Mesendoderm (in vitro differentiated cells): ENCODE results near the gene TGFBR1.

ENCODE experiments used
- DNase-seq: peaks from one replicate; pipeline ENCODE4 v3.0.0; 2013
- H2AK5ac ChIP-seq: 2 replicates; pipeline ENCODE4 v1.6.1; 2013; ENCODE audit warnings: low read length, inconsistent platforms
- H2BK120ac ChIP-seq: 2 replicates; pipeline ENCODE4 v1.6.1; 2013; ENCODE audit warnings: low read depth, mild to moderate bottlenecking, low read length, moderate library complexity, mixed read lengths
- H2BK15ac ChIP-seq: replicated peaks from 2 replicates; pipeline ENCODE4 v1.6.1; 2013; ENCODE audit warnings: low read depth, mild to moderate bottlenecking, moderate library complexity
- H2BK5ac ChIP-seq: 2 replicates; pipeline ENCODE4 v1.6.1; 2013; ENCODE audit warnings: low read length, inconsistent platforms
- H3K18ac ChIP-seq: 2 replicates; pipeline ENCODE4 v1.6.1; 2013; ENCODE audit warnings: mild to moderate bottlenecking, low read length, mixed read lengths
- H3K23ac ChIP-seq: one replicate; pipeline ENCODE4 v1.6.1; 2013; ENCODE audit warnings: low read length
- H3K27ac ChIP-seq: 2 replicates; pipeline ENCODE4 v1.5.1; 2013; ENCODE audit warnings: low read depth, mild to moderate bottlenecking, inconsistent platforms, low read length, moderate library complexity
- H3K27me3 ChIP-seq: 2 replicates; pipeline ENCODE4 v1.6.1; 2013; ENCODE audit warnings: low read length, control low read depth, mild to moderate bottlenecking, inconsistent platforms; ENCODE audit not compliant: insufficient read depth, poor library complexity
- H3K36me3 ChIP-seq: 2 replicates; pipeline ENCODE4 v1.6.1; 2013; ENCODE audit warnings: low read length, inconsistent platforms; ENCODE audit not compliant: control insufficient read depth, insufficient read depth
- H3K4ac ChIP-seq: one replicate; pipeline ENCODE4 v1.6.1; 2013; ENCODE audit warnings: low read depth, mild to moderate bottlenecking, low read length, moderate library complexity
- H3K4me1 ChIP-seq: 2 replicates; pipeline ENCODE4 v1.6.1; 2013; ENCODE audit warnings: low read depth, low read length, inconsistent platforms; ENCODE audit not compliant: control insufficient read depth
- H3K4me2 ChIP-seq: 2 replicates; pipeline ENCODE4 v1.6.1; 2013; ENCODE audit warnings: low read length
- H3K4me3 ChIP-seq: 2 replicates; pipeline ENCODE4 v1.5.1; 2013; ENCODE audit warnings: mild to moderate bottlenecking, low read length
- H3K56ac ChIP-seq: one replicate; pipeline ENCODE4 v1.6.1; 2013; ENCODE audit warnings: low read length
- H3K79me1 ChIP-seq: 2 replicates; pipeline ENCODE4 v1.6.1; 2013; ENCODE audit warnings: low read length, inconsistent platforms
- H3K79me2 ChIP-seq: 2 replicates; pipeline ENCODE4 v1.6.1; 2013; ENCODE audit warnings: mild to moderate bottlenecking, low read length; ENCODE audit not compliant: control insufficient read depth, insufficient read depth
- H3K9ac ChIP-seq: 2 replicates; pipeline ENCODE4 v1.6.1; 2013; ENCODE audit warnings: low read length, inconsistent platforms
- H4K5ac ChIP-seq: one replicate; pipeline ENCODE4 v1.6.1; 2013; ENCODE audit warnings: low read length
- H4K8ac ChIP-seq: one replicate; pipeline ENCODE4 v1.6.1; 2013; ENCODE audit warnings: low read depth, mild to moderate bottlenecking, control low read depth, low read length, moderate library complexity
- WGBS: extraction: QIAGEN DNeasy Blood & Tissue Kit; methylation state at CpG from one replicate; pipeline ENCODE4 v1.1.7; 2013; ENCODE audit warnings: low lambda C conversion rate, missing lambda C conversion rate; ENCODE audit not compliant: insufficient coverage; ENCODE audit errors: extremely low coverage; 5-methylcytosine and 5-hydroxymethylcytosine counted together

The TGFBR1 gene

DNA sequence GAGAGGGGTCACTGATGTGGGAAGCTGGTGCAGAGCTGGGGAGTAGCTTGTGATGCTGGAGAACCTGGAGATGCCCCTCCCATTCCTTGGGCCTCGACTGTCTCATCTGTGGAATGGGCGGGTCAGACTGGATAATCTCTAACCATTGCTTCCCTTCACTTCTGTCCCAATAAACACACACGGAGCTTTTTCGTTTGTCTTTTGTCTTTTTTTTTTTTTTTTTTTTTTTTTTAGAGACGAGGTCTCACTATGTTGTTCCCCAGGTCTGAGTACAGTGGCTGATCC is 80.4 kb downstream of the TGFBR1 start:
- no peak overlapping the region for H3K4ac ChIP-seq
- DNase-seq: no peak
- H3K18ac ChIP-seq: no peak overlapping the region
- H3K56ac ChIP-seq: no peak overlapping the region
- no peaks in the 10 kb centered on the region for H3K27me3 ChIP-seq
- H4K5ac ChIP-seq: no peak overlapping the region
- H3K36me3 ChIP-seq: no peaks in the 10 kb centered on the region
- H3K23ac ChIP-seq: no peak overlapping the region
- no peak overlapping the region for H3K9ac ChIP-seq
- H2BK5ac ChIP-seq: no peak overlapping the region
- no peak overlapping the region for H3K27ac ChIP-seq
- H2BK120ac ChIP-seq: no peak overlapping the region
- H4K8ac ChIP-seq: no peak overlapping the region
- H2BK15ac ChIP-seq: no peak overlapping the region
- H3K4me1 ChIP-seq: no peaks in the 10 kb centered on the region
- no peak overlapping the region for H2AK5ac ChIP-seq
- no peak overlapping the region for H3K4me3 ChIP-seq
- no peaks in the 10 kb centered on the region for H3K79me1 ChIP-seq
- no peak overlapping the region for H3K4me2 ChIP-seq
- WGBS: no CpG with 5 or more reads among the region's 5 CpGs
- H3K79me2 ChIP-seq: no peaks in the 10 kb centered on the region

DNA sequence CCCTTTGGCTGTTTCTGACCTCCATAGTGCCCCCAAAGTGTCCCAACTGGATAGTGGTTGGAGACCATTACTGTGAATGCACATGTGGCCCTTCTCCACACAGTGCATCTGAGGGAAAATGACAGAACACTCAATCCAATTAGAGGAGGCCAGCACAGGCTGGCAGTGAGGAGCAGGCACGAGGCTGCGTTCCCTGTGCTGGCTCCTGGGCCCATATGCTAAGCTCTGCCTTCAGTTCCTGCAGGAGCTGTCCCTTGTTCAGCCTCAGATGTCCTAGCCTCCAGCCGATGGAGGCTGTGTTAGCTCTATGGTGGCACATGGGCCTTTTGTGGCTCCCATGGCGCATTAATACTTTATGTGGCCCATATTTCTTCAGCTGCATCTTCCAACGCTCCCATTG is 81.0 kb downstream of the TGFBR1 start:
- H3K18ac ChIP-seq: no peak overlapping the region
- no peak overlapping the region for H2BK15ac ChIP-seq
- no peak overlapping the region for H3K4ac ChIP-seq
- H2BK5ac ChIP-seq: no peak overlapping the region
- no peaks in the 10 kb centered on the region for H3K36me3 ChIP-seq
- no peaks in the 10 kb centered on the region for H3K79me1 ChIP-seq
- no peak overlapping the region for H4K5ac ChIP-seq
- H3K4me1 ChIP-seq: no peaks in the 10 kb centered on the region
- H3K9ac ChIP-seq: no peak overlapping the region
- H3K4me2 ChIP-seq: no peak overlapping the region
- no peak for DNase-seq
- no peaks in the 10 kb centered on the region for H3K79me2 ChIP-seq
- no peak overlapping the region for H2AK5ac ChIP-seq
- H3K27me3 ChIP-seq: no peaks in the 10 kb centered on the region
- no CpG with 5 or more reads among the region's 5 CpGs for WGBS
- H3K23ac ChIP-seq: no peak overlapping the region
- no peak overlapping the region for H3K27ac ChIP-seq
- no peak overlapping the region for H3K4me3 ChIP-seq
- H3K56ac ChIP-seq: no peak overlapping the region
- no peak overlapping the region for H2BK120ac ChIP-seq
- H4K8ac ChIP-seq: no peak overlapping the region

DNA sequence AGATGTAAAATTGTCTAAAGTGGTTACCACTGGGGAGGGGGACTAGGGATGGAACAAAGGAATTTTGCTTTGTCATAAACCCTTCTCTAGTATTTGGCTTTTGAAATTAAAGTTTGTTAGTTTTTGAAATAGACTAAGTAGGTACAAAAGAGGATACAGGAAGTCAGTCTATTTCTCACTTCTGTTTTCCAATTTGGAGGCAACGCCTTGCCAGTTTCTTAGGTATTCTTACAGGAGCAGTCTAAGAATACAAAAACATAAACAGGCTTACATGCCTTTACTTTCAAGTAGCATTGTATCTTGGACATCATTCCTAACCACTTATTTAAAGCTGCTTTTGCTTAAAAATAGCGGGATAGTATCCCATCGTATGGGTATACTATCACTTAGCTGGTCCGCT is 82.4 kb downstream of the TGFBR1 start:
- H2BK15ac ChIP-seq: no peak overlapping the region
- H3K27me3 ChIP-seq: no peaks in the 10 kb centered on the region

DNA sequence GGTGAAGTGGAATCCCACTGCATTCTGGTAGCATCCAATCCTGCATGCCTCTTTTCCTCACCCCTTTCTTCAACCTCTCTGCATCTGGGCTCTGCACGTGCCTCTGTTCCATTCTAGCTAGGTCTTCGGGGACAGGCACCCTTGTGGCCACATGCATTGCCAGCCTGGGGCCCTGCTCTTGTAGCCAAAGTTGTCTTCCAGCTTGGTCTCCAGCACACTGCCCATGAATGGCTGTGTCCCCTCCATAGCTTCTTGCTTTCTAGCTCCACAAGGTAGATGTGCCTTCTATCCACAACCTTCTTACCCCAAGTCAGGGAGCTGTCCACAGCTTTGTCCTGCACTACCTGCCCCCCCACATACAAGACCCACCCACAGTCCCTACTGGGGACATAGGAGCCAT is 84.3 kb downstream of the TGFBR1 start:
- WGBS: no CpG with 5 or more reads among the region's 2 CpGs
- Histone ChIP-seq H4K8ac (no peak overlapping the region), H2AK5ac (no peak overlapping the region), H2BK15ac (no peak overlapping the region), H3K56ac (no peak overlapping the region), H4K5ac (no peak overlapping the region), H3K4me3 (no peak overlapping the region), H2BK5ac (no peak overlapping the region), H3K36me3 (no peaks in the 10 kb centered on the region), H2BK120ac (no peak overlapping the region), H3K4me2 (no peak overlapping the region), H3K79me2 (no peaks in the 10 kb centered on the region), H3K9ac (no peak overlapping the region), H3K79me1 (no peaks in the 10 kb centered on the region), H3K4me1 (no peaks in the 10 kb centered on the region), H3K4ac (no peak overlapping the region), H3K27ac (no peak overlapping the region), H3K23ac (no peak overlapping the region), H3K18ac (no peak overlapping the region), H3K27me3 (no peaks in the 10 kb centered on the region)
- DNase-seq: no peak

More for the DNA sequence above, 82.4 kb downstream of the TGFBR1 start:
- Histone ChIP-seq H3K79me1 (no peaks in the 10 kb centered on the region), H3K4me3 (no peak overlapping the region), H4K5ac (no peak overlapping the region), H3K79me2 (no peaks in the 10 kb centered on the region), H3K36me3 (no peaks in the 10 kb centered on the region), H3K18ac (no peak overlapping the region), H3K56ac (no peak overlapping the region), H4K8ac (no peak overlapping the region), H3K4ac (no peak overlapping the region), H2BK5ac (no peak overlapping the region), H3K4me1 (no peaks in the 10 kb centered on the region), H2AK5ac (no peak overlapping the region), H3K9ac (no peak overlapping the region), H3K23ac (no peak overlapping the region), H3K4me2 (no peak overlapping the region), H2BK120ac (no peak overlapping the region), H3K27ac (no peak overlapping the region)
- DNase-seq: no peak
- WGBS: no CpG with 5 or more reads among the region's 4 CpGs

DNA sequence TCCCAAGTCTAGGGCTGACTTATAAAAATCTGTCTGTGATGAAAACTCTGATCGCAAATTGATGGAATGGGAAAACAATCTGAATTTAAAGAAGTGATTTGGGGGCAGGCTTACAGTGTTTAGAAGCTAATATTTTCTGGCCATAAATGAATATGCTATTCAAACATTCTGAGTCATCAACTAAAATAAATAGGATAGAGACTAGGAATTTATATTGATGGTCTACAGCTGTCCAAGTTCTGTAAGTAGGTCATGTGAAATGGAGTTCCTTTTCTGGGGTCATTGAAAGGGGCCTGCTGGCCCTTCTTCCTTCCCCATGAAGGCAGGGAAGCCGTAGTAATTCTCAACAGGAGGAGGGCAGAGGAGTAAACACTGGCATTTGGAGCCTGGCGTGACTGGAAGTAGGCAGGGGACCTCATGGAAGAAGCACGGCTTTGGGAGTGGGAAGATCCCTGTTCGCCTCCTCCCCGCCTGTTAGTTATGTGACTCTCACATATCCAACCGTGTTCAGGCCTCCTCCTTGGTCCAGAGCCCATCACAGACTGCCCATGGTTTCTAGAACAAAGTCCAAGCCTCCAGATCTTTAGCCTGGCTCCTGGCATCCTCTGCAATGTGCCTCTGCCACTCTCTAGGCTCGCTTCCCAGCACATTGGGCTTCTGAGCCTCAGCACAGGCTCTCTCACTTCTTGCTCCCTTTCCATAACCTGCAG is 85.1 kb downstream of the TGFBR1 start:
- Histone ChIP-seq H3K27ac (no peak overlapping the region), H2BK120ac (no peak overlapping the region), H3K4ac (no peak overlapping the region), H2AK5ac (no peak overlapping the region), H3K23ac (no peak overlapping the region), H2BK15ac (no peak overlapping the region), H2BK5ac (no peak overlapping the region), H3K9ac (no peak overlapping the region), H4K5ac (no peak overlapping the region), H3K4me3 (no peak overlapping the region), H3K4me1 (no peaks in the 10 kb centered on the region), H4K8ac (no peak overlapping the region), H3K36me3 (no peaks in the 10 kb centered on the region), H3K79me2 (no peaks in the 10 kb centered on the region), H3K56ac (no peak overlapping the region), H3K18ac (no peak overlapping the region), H3K79me1 (no peaks in the 10 kb centered on the region), H3K4me2 (no peak overlapping the region), H3K27me3 (no peaks in the 10 kb centered on the region)
- no peak for DNase-seq
- no CpG with 5 or more reads among the region's 8 CpGs for WGBS

DNA sequence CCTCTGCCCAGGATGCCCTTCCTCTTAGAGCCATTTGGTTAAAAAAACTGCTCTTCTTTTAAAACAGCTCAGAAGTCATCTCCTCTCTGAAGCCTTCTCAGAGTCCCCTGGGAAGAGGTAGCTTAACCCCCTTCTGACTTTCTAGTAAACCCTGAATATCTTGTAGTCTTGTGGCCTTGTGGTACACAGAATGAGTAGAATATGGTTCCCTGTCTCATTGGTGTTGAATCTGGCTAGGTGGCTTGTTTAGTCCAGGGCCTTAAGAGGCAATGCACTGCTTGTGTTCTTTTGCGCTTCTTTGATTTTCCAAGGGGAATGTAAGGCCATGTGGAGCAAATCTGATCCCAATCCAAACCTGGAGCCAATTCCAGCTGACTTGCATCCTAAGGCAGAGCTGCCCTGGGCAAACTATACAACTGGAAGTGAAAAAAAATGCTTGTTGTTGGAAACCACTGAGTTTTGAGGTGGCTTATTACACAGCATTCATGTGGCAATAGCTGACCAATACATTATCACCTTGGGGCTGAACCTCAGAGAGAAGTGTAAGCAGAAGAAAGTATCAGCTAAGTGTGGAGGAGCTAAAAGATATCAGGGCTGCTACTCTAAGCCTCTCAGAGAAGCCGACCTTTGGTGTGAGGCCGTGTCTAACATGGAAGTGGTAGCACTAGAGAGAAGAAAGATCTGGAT is 85.8 kb downstream of the TGFBR1 start:
- Histone ChIP-seq H3K56ac (no peak overlapping the region), H3K27me3 (no peaks in the 10 kb centered on the region), H3K4ac (no peak overlapping the region), H4K8ac (no peak overlapping the region), H2AK5ac (no peak overlapping the region), H3K23ac (no peak overlapping the region), H3K9ac (no peak overlapping the region), H3K4me3 (no peak overlapping the region), H3K27ac (no peak overlapping the region), H3K4me1 (no peaks in the 10 kb centered on the region), H4K5ac (no peak overlapping the region), H3K36me3 (no peaks in the 10 kb centered on the region), H2BK5ac (no peak overlapping the region), H2BK15ac (no peak overlapping the region), H3K18ac (no peak overlapping the region), H3K4me2 (no peak overlapping the region), H2BK120ac (no peak overlapping the region), H3K79me2 (no peaks in the 10 kb centered on the region), H3K79me1 (no peaks in the 10 kb centered on the region)
- WGBS: no CpG with 5 or more reads among the region's 3 CpGs
- DNase-seq: no peak
